CD14-positive monocyte (primary cell): ENCODE data around the gene FGA. TPM values are rescaled to one million over a fixed set of nuclear protein-coding genes. Genes with fewer than 3 reads are reported as not detected.

Source experiments
- DNase-seq, 3 donors: peaks; one replicate each; pipeline ENCODE4 v3.0.0-alpha.2; 2011 to 2022
- H2AFZ ChIP-seq: 2 replicates; pipeline ENCODE4 v1.6.0; 2012; ENCODE audit warnings: mild to moderate bottlenecking, low read depth, low read length, inconsistent platforms; ENCODE audit not compliant: insufficient read depth, poor library complexity, severe bottlenecking
- H3K27ac ChIP-seq, 2 donors: 1 replicate in 1 of 2; 2 replicates in 1 of 2; pipeline ENCODE4 v1.5.1; 2012 to 2013; ENCODE audit warnings: low read length in 2 of 2, control low read depth in 1 of 2, inconsistent platforms in 1 of 2, low read depth in 1 of 2, mild to moderate bottlenecking in 1 of 2
- H3K27me3 ChIP-seq, 2 donors: one replicate each; pipeline versions ENCODE4 v1.6.0 to v1.6.1; 2011 to 2013; ENCODE audit warnings: low read length in 2 of 2; ENCODE audit not compliant: control insufficient read depth in 2 of 2, insufficient read depth in 2 of 2
- H3K36me3 ChIP-seq, 2 donors: replicated peaks in 1 of 2; 1 replicate in 1 of 2; 2 replicates in 1 of 2; pipeline versions ENCODE4 v1.5.1 to v1.6.1; 2012 to 2013; ENCODE audit warnings: low read length in 2 of 2, control low read depth in 1 of 2, inconsistent platforms in 1 of 2, mild to moderate bottlenecking in 1 of 2; ENCODE audit not compliant: insufficient read depth in 2 of 2, control insufficient read depth in 1 of 2
- H3K4me1 ChIP-seq, 2 donors: 1 replicate in 1 of 2; 2 replicates in 1 of 2; pipeline versions ENCODE4 v1.5.1 to v1.6.1; 2012 to 2013; ENCODE audit warnings: low read length in 2 of 2, control low read depth in 1 of 2, inconsistent platforms in 1 of 2, mild to moderate bottlenecking in 1 of 2, moderate library complexity in 1 of 2; ENCODE audit not compliant: insufficient read depth in 2 of 2, control insufficient read depth in 1 of 2
- H3K4me2 ChIP-seq: replicated peaks from 2 replicates; pipeline ENCODE3; 2012; ENCODE audit warnings: low read length, moderate library complexity, mild to moderate bottlenecking; ENCODE audit not compliant: poor library complexity, severe bottlenecking; ENCODE audit errors: extremely low read depth
- H3K4me3 ChIP-seq, 3 experiments: fragments of 200-600 bp in 1 of 3; sonication (generic) in 1 of 3; replicated peaks in 1 of 3; 1 replicate in 2 of 3; 2 replicates in 1 of 3; pipeline ENCODE4 v1.5.1; 2011 to 2013; ENCODE audit warnings: low read length in 3 of 3, mild to moderate bottlenecking in 3 of 3, control low read depth in 2 of 3, low read depth in 2 of 3, inconsistent platforms in 1 of 3, moderate library complexity in 1 of 3
- H3K79me2 ChIP-seq: 2 replicates; pipeline ENCODE4 v1.6.0; 2012; ENCODE audit warnings: mild to moderate bottlenecking, control low read depth, inconsistent platforms, low read length, moderate library complexity; ENCODE audit not compliant: insufficient read depth
- H3K9ac ChIP-seq: 2 replicates; pipeline ENCODE4 v1.6.0; 2017; ENCODE audit warnings: low read length, mild to moderate bottlenecking; ENCODE audit not compliant: insufficient read depth, poor library complexity, severe bottlenecking
- H3K9me3 ChIP-seq, 2 donors: replicated peaks in 1 of 2; 1 replicate in 1 of 2; 2 replicates in 1 of 2; pipeline versions ENCODE4 v1.5.1 to v1.6.1; 2012 to 2013; ENCODE audit warnings: low read length in 2 of 2, control low read depth in 1 of 2; ENCODE audit not compliant: control insufficient read depth in 1 of 2, insufficient read depth in 1 of 2
- H4K20me1 ChIP-seq: 2 replicates; pipeline ENCODE4 v1.6.0; 2012; ENCODE audit warnings: mild to moderate bottlenecking, low read length, control low read depth, moderate library complexity; ENCODE audit not compliant: insufficient read depth
- H3K27ac Mint-ChIP-seq, 7 donors: one replicate each; pipeline ENCODE4 v1.8.0; 2020; ENCODE audit warnings: mild to moderate bottlenecking in 7 of 7, mixed read lengths in 7 of 7, moderate library complexity in 6 of 7, inconsistent platforms in 2 of 7
- H3K27me3 Mint-ChIP-seq, 3 donors: one replicate each; pipeline ENCODE4 v1.8.0; 2021 to 2022; ENCODE audit warnings: low read depth in 3 of 3, mild to moderate bottlenecking in 3 of 3, mixed read lengths in 3 of 3, moderate library complexity in 3 of 3, inconsistent platforms in 1 of 3
- H3K36me3 Mint-ChIP-seq, 2 donors: one replicate each; pipeline ENCODE4 v1.8.0; 2020; ENCODE audit warnings: mixed read lengths in 2 of 2, inconsistent platforms in 1 of 2, mild to moderate bottlenecking in 1 of 2
- H3K4me1 Mint-ChIP-seq: one replicate; pipeline ENCODE4 v1.8.0; 2020; ENCODE audit warnings: mild to moderate bottlenecking, mixed read lengths
- H3K4me3 Mint-ChIP-seq, 2 donors: one replicate each; pipeline ENCODE4 v1.8.0; 2020; ENCODE audit warnings: mild to moderate bottlenecking in 2 of 2, mixed read lengths in 2 of 2, moderate library complexity in 1 of 2
- H3K9me3 Mint-ChIP-seq, 7 donors: one replicate each; pipeline ENCODE4 v1.8.0; 2020 to 2022; ENCODE audit warnings: mixed read lengths in 7 of 7, mild to moderate bottlenecking in 6 of 7, moderate library complexity in 6 of 7, inconsistent platforms in 2 of 7
- WGBS: methylation state at CpG from one replicate; pipeline ENCODE4 v1.1.5; 2013; ENCODE audit warnings: missing lambda C conversion rate; ENCODE audit not compliant: insufficient coverage; 5-methylcytosine and 5-hydroxymethylcytosine counted together
- intact Hi-C, 2 donors: fragments of 100-400 bp; cut with micrococcal nuclease; formaldehyde crosslinking; loops; one replicate each; pipeline versions ENCODE4 v1.15.0 to v1.15.1; 2023
- polyA plus RNA-seq, 3 donors: library from polyadenylated mRNA; depleted of rRNA in 1 of 3; unstranded in 2 of 3; stranded (reverse) in 1 of 3; fragments of 300-500 nt in 2 of 3; fragments of >200 nt in 1 of 3; fragmentation: Illumina TruSeq in 2 of 3; gene quantifications; 1 replicate in 2 of 3; 2 replicates in 1 of 3; pipeline ENCODE4 v1.2.3, GENCODE V29; 2012 to 2021
- TF ChIP-seq, protein P1 (sequence below): fragments of 200-600 bp; IDR thresholded peaks from one replicate; pipeline ENCODE4 v1.8.0; 2022; ENCODE audit warnings: antibody characterized with exemption, mild to moderate bottlenecking

FGA gene
- polyA plus RNA-seq, 3 donors: not detected

- peaks cover 6 to 12% (median 8%) of the 10 kb centered on the region in 3 donors for H3K27me3 Mint-ChIP-seq
- intact Hi-C loops: no loop called here
- H3K27me3 ChIP-seq: peaks cover 0 to 2% of the 10 kb centered on the region in 2 donors
- no peak overlapping the region for H2AFZ ChIP-seq
- no peak overlapping the region for H3K9ac ChIP-seq
- WGBS: 96% methylated on average over 4 of the region's 7 CpGs
- no peak overlapping the region for H3K27ac Mint-ChIP-seq
- no peaks in the 10 kb centered on the region for H3K36me3 Mint-ChIP-seq
- no peaks in the 10 kb centered on the region for H3K36me3 ChIP-seq
- H3K4me2 ChIP-seq: no peak overlapping the region
- no peak overlapping the region for H3K27ac ChIP-seq
- no peak overlapping the region for H3K4me3 Mint-ChIP-seq
- no peak for DNase-seq
- H3K79me2 ChIP-seq: no peaks in the 10 kb centered on the region
- no peaks in the 10 kb centered on the region for H3K9me3 ChIP-seq
- H4K20me1 ChIP-seq: no peaks in the 10 kb centered on the region
- H3K4me3 ChIP-seq: no peak overlapping the region
- peaks cover 0 to 1% (median 0%) of the 10 kb centered on the region in 7 donors for H3K9me3 Mint-ChIP-seq
- no peaks in the 10 kb centered on the region for H3K4me1 ChIP-seq
- no peaks in the 10 kb centered on the region for H3K4me1 Mint-ChIP-seq
- TF ChIP-seq, protein P1, sequence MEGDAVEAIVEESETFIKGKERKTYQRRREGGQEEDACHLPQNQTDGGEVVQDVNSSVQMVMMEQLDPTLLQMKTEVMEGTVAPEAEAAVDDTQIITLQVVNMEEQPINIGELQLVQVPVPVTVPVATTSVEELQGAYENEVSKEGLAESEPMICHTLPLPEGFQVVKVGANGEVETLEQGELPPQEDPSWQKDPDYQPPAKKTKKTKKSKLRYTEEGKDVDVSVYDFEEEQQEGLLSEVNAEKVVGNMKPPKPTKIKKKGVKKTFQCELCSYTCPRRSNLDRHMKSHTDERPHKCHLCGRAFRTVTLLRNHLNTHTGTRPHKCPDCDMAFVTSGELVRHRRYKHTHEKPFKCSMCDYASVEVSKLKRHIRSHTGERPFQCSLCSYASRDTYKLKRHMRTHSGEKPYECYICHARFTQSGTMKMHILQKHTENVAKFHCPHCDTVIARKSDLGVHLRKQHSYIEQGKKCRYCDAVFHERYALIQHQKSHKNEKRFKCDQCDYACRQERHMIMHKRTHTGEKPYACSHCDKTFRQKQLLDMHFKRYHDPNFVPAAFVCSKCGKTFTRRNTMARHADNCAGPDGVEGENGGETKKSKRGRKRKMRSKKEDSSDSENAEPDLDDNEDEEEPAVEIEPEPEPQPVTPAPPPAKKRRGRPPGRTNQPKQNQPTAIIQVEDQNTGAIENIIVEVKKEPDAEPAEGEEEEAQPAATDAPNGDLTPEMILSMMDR: no peak
These were observed 995 bp downstream of the FGA start for GRCh38 chr4:154589296-154590197.

DNA sequence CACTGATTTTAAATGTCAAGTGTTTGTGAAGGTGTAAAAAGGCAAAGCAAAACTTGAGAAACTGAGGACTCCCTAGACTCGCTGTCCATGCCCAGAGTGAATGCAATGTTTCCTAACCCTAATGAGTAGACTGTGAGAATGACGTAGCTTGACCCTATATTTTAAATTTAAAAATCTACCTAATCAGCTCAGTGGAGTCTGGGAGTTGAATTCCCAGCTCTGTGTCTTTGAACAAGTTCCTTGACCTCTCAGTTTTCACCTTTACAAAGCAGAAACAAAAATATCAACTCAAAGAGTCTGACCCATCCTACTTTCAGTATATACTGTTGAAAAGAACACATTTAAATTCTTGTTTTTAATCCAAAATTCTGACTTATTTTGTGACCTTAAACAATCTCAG, 2.3 kb downstream of the FGA start:
- Histone ChIP-seq H3K9ac (no peak overlapping the region), H3K36me3 (no peaks in the 10 kb centered on the region), H3K4me1 (no peaks in the 10 kb centered on the region), H4K20me1 (no peaks in the 10 kb centered on the region), H3K4me2 (no peak overlapping the region), H3K9me3 (no peaks in the 10 kb centered on the region), H3K4me3 (no peak overlapping the region), H3K27me3 (peaks cover 0 to 2% of the 10 kb centered on the region in 2 donors), H3K27ac (no peak overlapping the region), H3K79me2 (no peaks in the 10 kb centered on the region), H2AFZ (no peak overlapping the region)
- no peak for DNase-seq
- WGBS: 100% methylated on average over 1 of the region's 2 CpGs
- H3K4me1 Mint-ChIP-seq: no peaks in the 10 kb centered on the region
- no peak overlapping the region for H3K4me3 Mint-ChIP-seq
- TF ChIP-seq, protein P1: no peak
- H3K27me3 Mint-ChIP-seq: peaks cover 6 to 12% (median 6%) of the 10 kb centered on the region in 3 donors
- intact Hi-C loops: no loop called here
- peaks cover 0 to 1% (median 0%) of the 10 kb centered on the region in 7 donors for H3K9me3 Mint-ChIP-seq
- H3K27ac Mint-ChIP-seq: no peak overlapping the region
- no peaks in the 10 kb centered on the region for H3K36me3 Mint-ChIP-seq
